Neural cell (in vitro differentiated cells): ENCODE results near the gene STIM2. TPM values are rescaled to one million over a fixed set of nuclear protein-coding genes. Genes with fewer than 3 reads are reported as not detected.

Experiments used
- H2AFZ ChIP-seq: fragments of 200-600, 300-800 bp; sonication (generic), shearing (Covaris generic); 2 replicates; pipeline ENCODE4 v1.6.0; 2014; ENCODE audit warnings: low read depth, mild to moderate bottlenecking, antibody characterized with exemption, low read length, moderate library complexity
- H3F3A ChIP-seq: fragments of 200-600 bp; shearing (Covaris generic); 2 replicates; pipeline ENCODE4 v1.6.1; 2016; ENCODE audit warnings: mild to moderate bottlenecking, moderate library complexity, mixed read lengths, antibody characterized with exemption, low read length; ENCODE audit not compliant: insufficient read depth, poor library complexity, severe bottlenecking
- H3K27ac ChIP-seq: fragments of 200-600, 300-800 bp; sonication (generic), shearing (Covaris generic); 2 replicates; pipeline ENCODE4 v1.5.1; 2014; ENCODE audit warnings: mild to moderate bottlenecking, low read length, moderate library complexity
- H3K27me3 ChIP-seq: fragments of 300-800, 200-600 bp; sonication (generic), shearing (Covaris generic); 2 replicates; pipeline ENCODE4 v1.6.0; 2014; ENCODE audit warnings: mild to moderate bottlenecking, low read depth, low read length, moderate library complexity; ENCODE audit not compliant: insufficient read depth
- H3K36me3 ChIP-seq: fragments of 300-800, 200-600 bp; sonication (generic), shearing (Covaris generic); 2 replicates; pipeline ENCODE4 v1.5.1; 2014; ENCODE audit warnings: mild to moderate bottlenecking, antibody characterized with exemption, low read length, moderate library complexity; ENCODE audit not compliant: insufficient read depth
- H3K4me2 ChIP-seq: fragments of 300-800, 200-600 bp; sonication (generic), shearing (Covaris generic); 2 replicates; pipeline ENCODE4 v1.6.0; 2014; ENCODE audit warnings: mild to moderate bottlenecking, low read length
- H3K4me3 ChIP-seq: fragments of 300-800, 200-600 bp; sonication (generic), shearing (Covaris generic); 2 replicates; pipeline ENCODE4 v1.5.1; 2014; ENCODE audit warnings: mild to moderate bottlenecking, low read length, moderate library complexity
- H3K79me2 ChIP-seq: fragments of 200-600 bp; shearing (Covaris generic); replicated peaks from 2 replicates; pipeline ENCODE4 v1.6.0; 2014; ENCODE audit warnings: mild to moderate bottlenecking, low read length, moderate library complexity; ENCODE audit not compliant: insufficient read depth
- H3K9ac ChIP-seq: fragments of 300-800, 200-600 bp; sonication (generic), shearing (Covaris generic); 2 replicates; pipeline ENCODE4 v1.6.1; 2016; ENCODE audit warnings: mild to moderate bottlenecking, low read length, mixed read lengths
- H3K9me2 ChIP-seq: fragments of 200-600 bp; shearing (Covaris generic); 2 replicates; pipeline ENCODE4 v1.6.1; 2016; ENCODE audit warnings: mild to moderate bottlenecking, low read length, mixed read lengths; ENCODE audit not compliant: insufficient read depth
- H3K9me3 ChIP-seq: fragments of 200-600, 300-800 bp; sonication (generic), shearing (Covaris generic); 2 replicates; pipeline ENCODE4 v1.6.1; 2016; ENCODE audit warnings: mild to moderate bottlenecking, mixed run types, low read length, moderate library complexity, mixed read lengths
- H4K20me1 ChIP-seq: fragments of 200-600 bp; shearing (Covaris generic); 2 replicates; pipeline ENCODE4 v1.6.1; 2016; ENCODE audit warnings: mild to moderate bottlenecking, mixed run types; ENCODE audit not compliant: insufficient read depth
- CTCF ChIP-seq: fragments of 450-650 bp; IDR thresholded peaks from 2 replicates; pipeline ENCODE4 v1.5.1; 2014; ENCODE audit warnings: antibody characterized with exemption, mild to moderate bottlenecking, moderate library complexity; ENCODE audit not compliant: poor library complexity, severe bottlenecking
- EP300 ChIP-seq: fragments of 450-650 bp; conservative IDR thresholded peaks from 2 replicates; pipeline ENCODE4 v1.6.1; 2014; ENCODE audit warnings: antibody characterized with exemption, mild to moderate bottlenecking, moderate library complexity; ENCODE audit not compliant: poor library complexity, severe bottlenecking
- EZH2 ChIP-seq: fragments of 200-600, 300-800 bp; shearing (Covaris generic), sonication (generic); IDR thresholded peaks from 2 replicates; pipeline ENCODE4 v1.6.1; 2014; ENCODE audit warnings: antibody characterized with exemption, low read length, borderline replicate concordance, mild to moderate bottlenecking; ENCODE audit not compliant: insufficient read depth, poor library complexity, severe bottlenecking
- MXI1 ChIP-seq: fragments of 450-650 bp; conservative IDR thresholded peaks from 2 replicates; pipeline ENCODE4 v1.6.1; 2014; ENCODE audit warnings: antibody characterized with exemption, mild to moderate bottlenecking; ENCODE audit not compliant: poor library complexity, severe bottlenecking
- POLR2AphosphoS5 ChIP-seq: IDR thresholded peaks from 2 replicates; pipeline ENCODE4 v1.6.1; 2012
- RAD21 ChIP-seq: fragments of 450-650 bp; conservative IDR thresholded peaks from 2 replicates; pipeline ENCODE4 v1.6.1; 2014; ENCODE audit warnings: antibody characterized with exemption, mild to moderate bottlenecking, moderate library complexity
- REST ChIP-seq: IDR thresholded peaks from 2 replicates; pipeline ENCODE4 v1.6.1; 2012; ENCODE audit warnings: borderline replicate concordance
- SMC3 ChIP-seq: fragments of 450-650 bp; conservative IDR thresholded peaks from 2 replicates; pipeline ENCODE4 v1.6.1; 2014; ENCODE audit warnings: antibody characterized with exemption, mild to moderate bottlenecking, moderate library complexity; ENCODE audit not compliant: poor library complexity
- TAF1 ChIP-seq: IDR thresholded peaks from 2 replicates; pipeline ENCODE4 v1.6.1; 2012; ENCODE audit warnings: low read depth
- polyA plus RNA-seq: library from polyadenylated mRNA; depleted of rRNA; stranded (reverse); fragments of >200 nt; gene quantifications from 2 replicates; pipeline ENCODE4 v1.2.3, GENCODE V29; 2014

STIM2 gene
- polyA plus RNA-seq, 1 donor from 2014 or later = 25.3 TPM

GRCh38 chr4:26866781-26867180, 6.1 kb downstream of the STIM2 start:
- Histone ChIP-seq H3K9ac (no peak overlapping the region), H3K9me3 (no peaks in the 10 kb centered on the region), H3F3A (no peaks in the 10 kb centered on the region), H3K4me3 (no peak overlapping the region), H3K27me3 (no peaks in the 10 kb centered on the region), H3K79me2 (peaks cover 52% of the 10 kb centered on the region), H3K4me2 (no peak overlapping the region), H3K36me3 (no peaks in the 10 kb centered on the region), H2AFZ (no peak overlapping the region), H3K27ac (no peak overlapping the region), H3K9me2 (no peaks in the 10 kb centered on the region), H4K20me1 (no peaks in the 10 kb centered on the region)
- TF ChIP-seq TAF1 (no peak), SMC3 (no peak), EP300 (no peak), EZH2 (no peak), MXI1 (no peak), RAD21 (no peak), REST (no peak), POLR2AphosphoS5 (no peak), CTCF (no peak)

DNA sequence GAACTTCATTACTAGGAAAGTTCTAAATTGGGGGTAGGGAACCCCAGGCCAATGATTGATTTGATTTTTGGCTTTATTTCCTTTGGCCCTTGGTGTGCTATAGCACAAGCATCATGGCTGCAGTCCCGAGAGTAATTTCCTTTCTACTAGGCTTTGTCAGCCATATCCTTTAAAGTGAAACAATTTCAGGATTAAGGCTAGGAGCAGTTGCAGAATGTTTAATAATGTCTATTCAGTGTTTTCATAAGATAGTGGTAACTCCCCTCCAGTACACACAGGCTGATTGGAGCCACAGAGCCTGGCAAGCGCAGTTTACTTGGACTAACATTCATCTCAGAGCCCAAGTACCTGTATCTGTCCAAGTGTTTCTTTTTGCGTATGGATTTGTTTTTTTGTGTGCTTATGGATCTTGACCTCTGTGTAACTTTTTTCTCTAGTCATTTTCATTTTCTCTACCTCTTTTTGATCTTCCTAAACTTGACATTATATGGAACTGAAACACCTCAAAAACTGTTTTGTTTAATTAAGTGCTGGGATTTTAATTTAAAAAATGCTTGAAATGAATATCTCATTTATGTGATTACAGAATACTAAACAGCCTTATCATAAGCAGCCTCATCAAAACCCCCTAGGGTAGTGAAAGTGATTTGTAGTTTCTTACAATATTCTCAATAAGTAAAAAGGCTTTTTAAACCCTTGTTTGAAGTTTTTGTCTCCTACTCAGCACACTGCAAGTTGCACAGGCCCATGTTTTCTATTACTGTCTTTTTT, 7.5 kb downstream of the STIM2 start:
- H3F3A ChIP-seq = no peaks in the 10 kb centered on the region
- no peak overlapping the region for H3K27ac ChIP-seq
- no peak overlapping the region for H3K4me2 ChIP-seq
- H2AFZ ChIP-seq = no peak overlapping the region
- H3K4me3 ChIP-seq = no peak overlapping the region
- H3K27me3 ChIP-seq = no peaks in the 10 kb centered on the region
- no peaks in the 10 kb centered on the region for H3K36me3 ChIP-seq
- H4K20me1 ChIP-seq = no peaks in the 10 kb centered on the region
- no peaks in the 10 kb centered on the region for H3K9me2 ChIP-seq
- peaks cover 52% of the 10 kb centered on the region for H3K79me2 ChIP-seq
- H3K9me3 ChIP-seq = no peaks in the 10 kb centered on the region
- TF ChIP-seq CTCF (no peak), SMC3 (no peak), EZH2 (no peak), MXI1 (no peak), TAF1 (no peak), RAD21 (no peak), REST (no peak), EP300 (no peak)
- H3K9ac ChIP-seq = no peak overlapping the region
